ENCODE data around the gene GRK4. TPM values are rescaled to one million over a fixed set of nuclear protein-coding genes. Genes with fewer than 3 reads are reported as not detected.

The GRK4 gene
- total RNA-seq, 1 experiment from 2014 or later = 4.2 TPM

DNA sequence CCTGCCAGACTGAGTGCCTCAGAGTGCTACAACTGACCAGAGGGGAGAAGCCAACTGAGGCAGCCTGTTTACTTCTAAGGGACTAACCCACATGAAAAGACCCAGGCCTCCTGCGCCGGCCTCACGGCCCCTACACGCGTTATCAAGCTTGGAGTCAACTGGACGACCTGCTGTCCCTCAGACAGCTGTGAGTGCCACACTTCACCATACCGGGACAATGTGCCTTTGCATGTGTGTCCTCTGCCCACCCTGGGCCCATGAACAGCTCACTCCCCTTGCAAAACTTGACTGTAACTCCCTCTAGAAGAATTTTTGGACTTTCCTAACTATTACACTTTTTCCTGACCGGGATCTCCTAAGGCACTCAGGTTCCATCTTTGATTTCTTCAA lies 2.0 kb upstream of the GRK4 start:
- H3K27ac ChIP-seq (ENCODE audit: low read depth, low read length) = no peak overlapping the region
- intact Hi-C loops (cut with micrococcal nuclease) = no loop called here
- H3K4me2 ChIP-seq (ENCODE audit: low read length) = peak overlapping the region; percentile 91
- no TSS peak for BruUV-seq (replicated peaks)
- ChIA-PET RAD21 (ENCODE audit: low non-redundant PET in 1 of 2, low total read pairs in 2 of 2, uncharacterized antibody in 2 of 2, unreplicated experiment in 2 of 2) (no interaction called here), POLR2A (no interaction called here), CTCF (no interaction called here)
- H3K4me1 ChIP-seq (ENCODE audit: control insufficient read depth in 1 of 2, insufficient read depth in 2 of 2, low read length in 2 of 2) = peaks cover 12 to 23% of the 10 kb centered on the region in 2 experiments; a peak in 3 of 4 replicates
- no peak for DNase-seq (ENCODE audit: low read depth, low spot score)
- peaks cover 24 to 34% of the 10 kb centered on the region in 2 experiments for H3K36me3 ChIP-seq (ENCODE audit: control insufficient read depth in 1 of 2, insufficient read depth in 2 of 2, low read length in 2 of 2)
- H3K4me3 ChIP-seq (replicated peaks in 1 of 2; ENCODE audit: low read depth in 1 of 2, low read length in 2 of 2) = peak overlapping the region in 1 of 2 experiments; percentile 94; a peak in 2 of 4 replicates
- TF ChIP-seq CTCF (IDR thresholded peaks at IDR 0.05 in 2 of 3, conservative IDR thresholded peaks at IDR 0.05 in 1 of 3; ENCODE audit: borderline replicate concordance in 1 of 3, insufficient read depth in 1 of 3, low read depth in 2 of 3, low read length in 2 of 3) = no peak
- TF ChIP-seq EZH2phosphoT487 (IDR thresholded peaks at IDR 0.05; ENCODE audit: borderline replicate concordance) = no peak
- TF ChIP-seq CEBPB (IDR thresholded peaks at IDR 0.05; ENCODE audit: low read depth) = no peak
- H2AFZ ChIP-seq (ENCODE audit: low read depth, low read length, poor library complexity, severe bottlenecking) = no peak overlapping the region
- no peak for ATAC-seq
- no peaks in the 10 kb centered on the region for H3K27me3 ChIP-seq (ENCODE audit: insufficient read depth, low read length)
- peaks cover 0 to 1% of the 10 kb centered on the region in 2 experiments; a peak in 1 of 4 replicates for H3K9me3 ChIP-seq (ENCODE audit: control insufficient read depth in 1 of 2, insufficient read depth in 1 of 2, low read depth in 1 of 2, low read length in 2 of 2)
- H3K79me2 ChIP-seq (ENCODE audit: insufficient read depth, low read length) = peaks cover 63% of the 10 kb centered on the region
- peak overlapping the region; percentile 97; the same call in 1 of the 2 replicates for H3K9ac ChIP-seq (ENCODE audit: low read length)
- peaks cover 6% of the 10 kb centered on the region; the same call in 1 of the 2 replicates for H4K20me1 ChIP-seq (ENCODE audit: insufficient read depth)
- H3K9me2 ChIP-seq (ENCODE audit: insufficient read depth) = no peaks in the 10 kb centered on the region

DNA sequence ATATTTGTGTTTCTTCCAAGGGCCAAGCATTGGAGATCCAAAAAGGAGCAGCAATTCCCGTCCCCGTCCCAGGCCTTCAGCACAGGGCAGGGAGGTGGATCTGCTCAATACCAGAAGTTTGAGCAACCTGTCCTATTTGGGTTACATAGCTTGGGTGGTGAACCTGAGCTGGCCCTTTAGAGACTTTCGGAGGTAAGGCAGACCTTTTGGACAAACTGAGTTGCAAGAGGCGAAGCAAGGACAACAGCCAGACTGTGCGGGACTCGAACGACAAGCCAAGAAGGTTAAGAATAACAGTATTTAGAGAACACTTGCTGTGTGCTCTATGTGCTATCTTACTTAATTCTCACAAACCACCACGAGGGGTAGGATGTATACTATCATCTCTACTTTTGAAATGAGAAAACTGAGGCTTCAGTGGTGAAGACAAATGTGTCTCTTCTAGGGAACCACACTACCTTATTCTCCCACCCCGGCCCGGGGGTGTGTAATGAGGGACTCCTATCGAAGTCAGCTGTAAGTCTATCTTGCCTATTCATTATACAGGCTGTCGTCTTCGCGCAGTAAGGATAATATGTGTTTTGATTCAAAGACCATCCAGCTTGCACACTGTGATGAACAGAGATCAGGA lies 1.4 kb upstream of the GRK4 start:
- ChIA-PET RAD21 (ENCODE audit: low non-redundant PET in 1 of 2, low total read pairs in 2 of 2, uncharacterized antibody in 2 of 2, unreplicated experiment in 2 of 2) (no interaction called here), CTCF (interaction anchor here (1.0 to 1.4 kb wide), 2 partner anchors 13 to 26 kb away, joined by 3 to 5 read pairs; no protein-coding TSS in a partner anchor), POLR2A (interaction anchor here (0.7 kb wide), 1 partner anchor 10 kb away, joined by 3 read pairs; no protein-coding TSS in a partner anchor)
- Histone ChIP-seq H4K20me1 (ENCODE audit: insufficient read depth) (peaks cover 6% of the 10 kb centered on the region; the same call in 1 of the 2 replicates), H3K4me1 (ENCODE audit: control insufficient read depth in 1 of 2, insufficient read depth in 2 of 2, low read length in 2 of 2) (peaks cover 12 to 23% of the 10 kb centered on the region in 2 experiments; a peak in 3 of 4 replicates), H3K27me3 (ENCODE audit: insufficient read depth, low read length) (no peaks in the 10 kb centered on the region), H3K36me3 (ENCODE audit: control insufficient read depth in 1 of 2, insufficient read depth in 2 of 2, low read length in 2 of 2) (peaks cover 20 to 29% of the 10 kb centered on the region in 2 experiments), H3K9me2 (ENCODE audit: insufficient read depth) (no peaks in the 10 kb centered on the region), H3K27ac (ENCODE audit: low read depth, low read length) (peak overlapping the region; percentile 81; the same call in 1 of the 2 replicates), H3K4me3 (replicated peaks in 1 of 2; ENCODE audit: low read depth in 1 of 2, low read length in 2 of 2) (peak overlapping the region; percentile 63 to 94), H3K9ac (ENCODE audit: low read length) (peak overlapping the region; percentile 97), H3K4me2 (ENCODE audit: low read length) (peak overlapping the region; percentile 91), H3K9me3 (ENCODE audit: control insufficient read depth in 1 of 2, insufficient read depth in 1 of 2, low read depth in 1 of 2, low read length in 2 of 2) (no peaks in the 10 kb centered on the region), H3K79me2 (ENCODE audit: insufficient read depth, low read length) (peaks cover 58% of the 10 kb centered on the region), H2AFZ (ENCODE audit: low read depth, low read length, poor library complexity, severe bottlenecking) (no peak overlapping the region)
- BruUV-seq (replicated peaks) = TSS peak; percentile 72
- ATAC-seq (no peak), DNase-seq (ENCODE audit: low read depth, low spot score) (no peak)
- intact Hi-C loops (cut with micrococcal nuclease) = no loop called here
- TF ChIP-seq, protein P1, sequence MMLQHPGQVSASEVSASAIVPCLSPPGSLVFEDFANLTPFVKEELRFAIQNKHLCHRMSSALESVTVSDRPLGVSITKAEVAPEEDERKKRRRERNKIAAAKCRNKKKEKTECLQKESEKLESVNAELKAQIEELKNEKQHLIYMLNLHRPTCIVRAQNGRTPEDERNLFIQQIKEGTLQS (IDR thresholded peaks at IDR 0.05) = no peak
- 0 out of 6 replicates have a peak, but pooled peaks of 1 of the 3 experiments have one; percentile 6 for TF ChIP-seq CTCF (IDR thresholded peaks at IDR 0.05 in 2 of 3, conservative IDR thresholded peaks at IDR 0.05 in 1 of 3; ENCODE audit: borderline replicate concordance in 1 of 3, insufficient read depth in 1 of 3, low read depth in 2 of 3, low read length in 2 of 3)
